A172 (cell line): ENCODE results near the gene POLDIP2. TPM values are rescaled to one million over a fixed set of nuclear protein-coding genes. Genes with fewer than 3 reads are reported as not detected.

Source experiments
- DNase-seq: peaks from one replicate; pipeline ENCODE4 v3.0.0-alpha.2; 2015; ENCODE audit warnings: low spot score
- total RNA-seq: library from RNA; depleted of rRNA; stranded (reverse); fragments of >200 nt; shearing (Covaris generic); gene quantifications from 2 replicates; pipeline ENCODE4 v1.2.3, GENCODE V29; 2014

The POLDIP2 gene
- total RNA-seq, 1 experiment from 2014 or later: 176 TPM

GRCh38 chr17:28390563-28390962 lies 33.2 kb upstream of the POLDIP2 start:
- no peak for DNase-seq

DNA sequence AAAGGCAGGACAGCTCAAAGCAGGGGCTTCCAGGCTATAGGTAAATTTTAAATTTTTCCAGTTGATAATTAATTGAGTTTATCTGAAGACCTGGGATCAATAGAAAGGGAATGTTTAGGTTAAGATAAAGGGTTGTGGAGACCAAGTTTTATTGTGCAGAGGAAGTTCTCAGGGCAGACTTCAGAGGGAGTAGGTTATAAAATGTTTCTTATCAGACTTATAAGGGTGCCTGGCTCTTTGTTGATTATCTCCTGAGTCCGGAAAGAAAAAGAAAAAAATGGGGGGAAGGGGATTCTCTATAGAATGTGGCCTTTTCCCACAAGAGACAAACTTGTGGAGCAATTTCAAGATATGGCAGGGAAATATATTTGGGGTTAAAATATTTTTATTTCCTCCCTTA lies 32.8 kb upstream of the POLDIP2 start:
- DNase-seq: no peak

GRCh38 chr17:28388106-28388505 lies 30.8 kb upstream of the POLDIP2 start:
- no peak for DNase-seq

GRCh38 chr17:28386391-28386790 lies 29.1 kb upstream of the POLDIP2 start:
- no peak for DNase-seq

GRCh38 chr17:28385406-28385805 lies 28.1 kb upstream of the POLDIP2 start:
- DNase-seq: no peak

DNA sequence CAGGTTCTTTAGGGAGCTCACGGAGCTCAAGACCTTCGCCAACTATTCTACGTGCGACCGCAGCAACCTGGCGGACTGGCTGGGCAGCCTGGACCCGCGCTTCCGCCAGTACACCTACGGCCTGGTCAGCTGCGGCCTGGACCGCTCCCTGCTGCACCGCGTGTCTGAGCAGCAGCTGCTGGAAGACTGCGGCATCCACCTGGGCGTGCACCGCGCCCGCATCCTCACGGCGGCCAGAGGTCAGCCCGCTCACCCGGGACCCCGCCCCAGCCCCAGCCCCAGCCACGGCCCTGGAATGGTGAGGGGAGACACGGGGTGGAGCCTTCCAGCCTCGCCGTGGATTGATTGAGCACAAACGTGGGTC lies 27.7 kb upstream of the POLDIP2 start:
- DNase-seq: no peak

GRCh38 chr17:28384281-28385036 lies 27.1 kb upstream of the POLDIP2 start:
- no peak for DNase-seq

GRCh38 chr17:28381141-28381825 lies 24.0 kb upstream of the POLDIP2 start:
- DNase-seq: no peak

DNA sequence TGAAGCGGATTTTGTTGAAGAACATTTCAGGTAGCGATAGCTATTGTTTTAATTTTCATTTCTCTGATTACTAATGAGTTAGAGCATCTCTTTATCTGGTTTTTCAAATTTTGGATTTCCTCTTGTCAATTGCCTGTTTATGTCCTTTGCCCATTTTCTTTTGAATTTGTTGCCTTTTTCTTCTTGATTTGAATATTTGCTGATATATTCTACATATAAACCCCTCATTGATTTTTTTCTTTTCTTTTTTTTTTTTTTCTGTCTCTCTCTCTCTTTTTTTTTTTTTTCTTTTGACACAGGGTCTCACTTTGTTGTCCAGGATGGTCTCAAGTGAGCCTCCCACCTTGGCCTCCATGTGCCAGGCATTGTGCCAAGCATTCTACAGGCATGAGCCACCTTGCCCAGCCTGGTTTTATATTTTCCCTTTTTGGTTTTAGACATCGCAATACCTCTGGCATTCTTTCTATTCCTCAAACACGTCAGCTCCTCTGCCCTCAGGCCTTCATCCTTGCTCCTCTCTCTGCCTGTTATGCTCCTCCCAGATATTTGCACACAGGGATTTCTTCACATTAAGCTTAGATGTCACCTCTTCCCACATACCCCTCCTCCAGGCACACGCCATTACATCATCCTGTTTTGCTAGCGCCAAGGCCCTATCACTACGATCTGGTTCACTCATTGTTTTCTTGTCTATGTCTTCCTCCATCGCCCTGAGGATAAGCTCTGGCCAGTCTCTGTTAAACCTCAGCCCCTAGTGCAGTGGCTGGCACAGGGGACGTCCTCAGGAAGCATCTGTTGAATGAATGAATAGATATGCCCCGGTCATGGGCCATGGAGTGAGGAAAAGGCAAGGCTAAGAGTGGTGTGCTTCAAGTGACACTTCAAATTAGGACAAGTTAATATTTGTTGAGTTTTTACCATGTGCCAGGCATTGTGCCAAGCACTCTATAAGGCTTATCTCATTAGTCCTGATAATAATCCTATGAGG lies 22.8 kb upstream of the POLDIP2 start:
- DNase-seq: no peak

GRCh38 chr17:28372945-28373274 lies 15.6 kb upstream of the POLDIP2 start:
- no peak for DNase-seq

GRCh38 chr17:28372203-28372944 lies 15.0 kb upstream of the POLDIP2 start:
- DNase-seq: no peak

GRCh38 chr17:28371245-28372202 lies 14.2 kb upstream of the POLDIP2 start, which contains the start of gene SARM1:
Gene SARM1, plus strand, starts transcription at chr17:28371694. Its CDS starts 339 bp downstream, at chr17:28372033.
- DNase-seq: peak; percentile 83

DNA sequence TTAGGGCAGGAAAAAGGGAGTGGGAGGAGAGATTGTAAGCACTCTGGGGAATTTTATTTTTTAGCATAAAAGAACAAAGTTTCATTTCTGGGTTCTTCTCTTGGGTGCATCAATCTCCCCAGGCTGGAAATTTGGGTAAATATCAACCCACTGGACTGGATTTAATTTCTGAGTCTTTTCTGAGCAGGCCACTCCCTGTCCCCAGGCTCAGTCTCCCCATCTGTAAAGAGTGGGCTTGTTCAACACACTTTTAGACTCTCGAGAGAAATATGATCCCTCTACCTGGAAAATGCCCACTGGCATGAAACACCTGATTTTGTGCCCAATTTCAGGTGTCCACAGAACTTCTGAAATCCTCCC lies 13.4 kb upstream of the POLDIP2 start:
- DNase-seq: no peak

GRCh38 chr17:28370035-28370743 lies 12.9 kb upstream of the POLDIP2 start, which contains the start of gene VTN:
Gene VTN, minus strand, starts transcription at chr17:28370307. Its CDS starts 104 bp downstream, at chr17:28370203.
- peak; percentile 72 for DNase-seq

GRCh38 chr17:28369684-28370034 lies 12.3 kb upstream of the POLDIP2 start:
- no peak for DNase-seq

DNA sequence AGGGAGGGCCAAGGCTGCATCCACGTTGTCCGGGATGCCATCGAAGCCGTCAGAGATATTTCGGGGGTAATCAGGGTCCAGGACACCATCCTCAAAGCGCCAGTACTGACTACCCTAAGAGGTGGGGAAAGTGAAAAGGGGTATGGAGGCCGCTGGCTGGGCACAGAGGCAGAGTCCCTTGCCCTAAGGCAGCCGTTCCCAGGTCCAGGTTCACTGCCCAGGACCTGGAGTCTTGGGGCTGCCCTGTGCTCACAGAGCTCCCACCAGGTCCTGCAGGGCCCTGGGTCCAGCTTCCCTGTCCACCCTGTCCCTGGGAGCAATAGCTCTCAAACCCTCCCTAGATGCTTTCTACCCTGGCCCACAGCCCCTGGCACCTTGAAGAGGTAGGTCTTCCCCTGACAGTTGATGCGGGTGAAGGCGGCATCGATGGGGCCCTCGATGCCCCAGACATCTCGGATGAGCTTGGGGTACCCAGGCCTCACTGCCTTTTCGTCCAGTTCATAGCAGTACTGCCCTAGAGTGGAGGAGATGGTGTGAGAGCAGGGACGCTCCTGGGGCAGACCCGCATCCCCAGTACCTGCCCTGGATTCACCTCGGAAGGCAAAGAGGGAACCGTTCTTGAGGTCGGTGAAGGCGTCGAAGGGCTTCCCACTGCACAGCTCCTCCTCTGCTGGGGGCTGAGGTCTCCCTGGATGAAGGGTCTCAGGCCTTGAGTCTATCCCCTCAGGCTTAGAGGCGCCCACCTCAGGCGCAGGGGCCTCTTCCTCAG lies 11.8 kb upstream of the POLDIP2 start:
- no peak for DNase-seq

DNA sequence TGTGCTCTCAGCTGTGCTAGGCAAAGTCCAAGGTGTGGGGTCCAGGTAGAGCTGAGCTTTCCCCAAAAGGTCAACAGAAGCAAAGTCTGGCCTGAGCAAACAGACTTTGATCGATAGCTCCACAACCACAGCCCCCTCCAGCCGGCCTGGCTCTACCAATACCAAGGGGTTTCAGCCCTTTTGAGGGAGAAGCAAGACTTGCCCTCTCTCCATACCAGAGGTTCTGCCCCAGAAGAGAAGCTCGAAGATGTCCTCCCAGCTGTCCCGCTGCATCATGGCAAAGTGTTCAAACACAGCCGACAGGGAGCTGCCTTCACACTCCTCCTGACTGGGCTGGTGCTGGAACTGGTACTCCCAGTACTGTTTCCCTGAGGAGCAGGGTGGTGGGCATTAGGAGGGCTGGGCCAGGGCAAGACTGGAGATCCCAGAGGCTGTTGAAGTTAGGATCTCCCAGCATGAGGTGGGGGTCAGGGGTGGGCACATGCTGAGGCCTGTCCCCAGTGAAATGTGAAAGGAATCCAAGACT lies 11.0 kb upstream of the POLDIP2 start:
- DNase-seq: no peak

- no peak for DNase-seq
Measured at GRCh38 chr17:28367641-28368305, 10.4 kb upstream of the POLDIP2 start.
